Activated T-helper 17 cell treated with anti-CD3 and anti-CD28 coated beads, Interleukin-2, amount 50 U/mL, for 72 hours (primary cell): Measurements from ENCODE around the gene CENPL. TPM values are rescaled to one million over a fixed set of nuclear protein-coding genes. Genes with fewer than 3 reads are reported as not detected.
A peak's percentile ranks its signal among the peaks of the same experiment; 100 is the strongest.
"Not testable (repeated sequence)": the region's sequence is repeated elsewhere in the genome, so short reads cannot be mapped to it uniquely, and the experiment has no call there.

ENCODE experiments used
- ATAC-seq: fragments of 150-1000 bp; cut with Tn5 transposase; replicated peaks from 2 replicates; pipeline ENCODE4 v1.10.0; 2021; ENCODE audit warnings: mild to moderate bottlenecking, moderate library complexity
- H3K27ac Mint-ChIP-seq: one replicate; pipeline ENCODE4 v1.8.0; 2022; ENCODE audit warnings: mixed read lengths
- H3K27me3 Mint-ChIP-seq: one replicate; pipeline ENCODE4 v1.8.0; 2022; ENCODE audit warnings: mixed read lengths
- H3K36me3 Mint-ChIP-seq: one replicate; pipeline ENCODE4 v1.8.0; 2022; ENCODE audit warnings: low read depth, mild to moderate bottlenecking, mixed read lengths
- H3K4me1 Mint-ChIP-seq: one replicate; pipeline ENCODE4 v1.8.0; 2022; ENCODE audit warnings: mixed read lengths
- H3K4me3 Mint-ChIP-seq: one replicate; pipeline ENCODE4 v1.8.0; 2022; ENCODE audit warnings: mild to moderate bottlenecking, mixed read lengths
- H3K9me3 Mint-ChIP-seq: one replicate; pipeline ENCODE4 v1.8.0; 2022; ENCODE audit warnings: mixed read lengths
- total RNA-seq, 2 donors: library from RNA; stranded (reverse); gene quantifications; one replicate each; pipeline ENCODE4 v1.2.3, GENCODE V29; 2022

Gene CENPL
- total RNA-seq, 2 donors from 2014 or later = 25.5 to 33.9 TPM

DNA sequence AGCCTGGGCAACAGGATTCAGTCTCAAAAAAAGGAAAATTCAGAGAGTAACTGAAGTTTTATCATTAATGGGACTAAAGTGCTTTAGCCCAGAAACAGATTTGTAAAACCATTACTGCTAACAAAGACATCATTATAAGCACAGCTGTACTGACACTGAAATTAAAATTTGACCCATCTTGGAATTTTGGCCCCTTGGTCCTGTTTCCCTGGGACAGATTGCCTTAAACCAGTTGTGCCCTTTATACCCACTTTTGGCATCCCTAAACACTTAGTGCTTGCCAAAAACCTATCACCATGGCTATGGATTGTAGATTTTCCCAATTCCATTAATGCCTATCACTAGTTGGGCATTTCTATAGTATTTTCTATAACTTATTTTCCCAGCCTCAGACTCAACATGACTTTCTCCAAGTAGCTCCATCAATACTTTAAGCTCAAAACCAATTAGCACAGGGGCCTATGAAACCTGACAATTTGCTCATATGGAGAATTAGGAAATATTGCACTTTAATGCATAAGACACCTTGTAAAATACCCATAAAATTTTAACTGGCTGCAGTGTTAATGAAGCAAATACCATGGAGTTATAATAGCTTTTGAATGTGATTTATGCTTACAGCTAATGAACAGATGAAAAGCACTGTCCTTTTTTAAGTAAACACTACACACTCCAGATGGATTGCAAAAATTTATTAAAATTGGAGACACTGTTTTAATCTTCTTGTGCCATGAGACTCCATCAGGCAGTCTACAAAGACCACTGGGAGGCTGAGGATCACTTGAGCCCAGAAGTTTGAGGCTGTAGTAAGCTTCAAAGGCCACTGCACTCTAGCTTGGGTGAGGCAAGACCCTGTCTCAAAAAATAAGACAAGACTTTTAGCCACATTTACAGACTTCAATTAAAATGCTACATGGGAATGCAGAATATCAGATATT, 38.8 kb upstream of the CENPL start:
- no peak for ATAC-seq
- no peaks in the 10 kb centered on the region for H3K27me3 Mint-ChIP-seq
- H3K9me3 Mint-ChIP-seq = no peaks in the 10 kb centered on the region
- H3K4me3 Mint-ChIP-seq = peak overlapping the region; percentile 88
- H3K27ac Mint-ChIP-seq = peak overlapping the region; percentile 93
- H3K4me1 Mint-ChIP-seq = peaks cover 18% of the 10 kb centered on the region
- peaks cover 91% of the 10 kb centered on the region for H3K36me3 Mint-ChIP-seq

DNA sequence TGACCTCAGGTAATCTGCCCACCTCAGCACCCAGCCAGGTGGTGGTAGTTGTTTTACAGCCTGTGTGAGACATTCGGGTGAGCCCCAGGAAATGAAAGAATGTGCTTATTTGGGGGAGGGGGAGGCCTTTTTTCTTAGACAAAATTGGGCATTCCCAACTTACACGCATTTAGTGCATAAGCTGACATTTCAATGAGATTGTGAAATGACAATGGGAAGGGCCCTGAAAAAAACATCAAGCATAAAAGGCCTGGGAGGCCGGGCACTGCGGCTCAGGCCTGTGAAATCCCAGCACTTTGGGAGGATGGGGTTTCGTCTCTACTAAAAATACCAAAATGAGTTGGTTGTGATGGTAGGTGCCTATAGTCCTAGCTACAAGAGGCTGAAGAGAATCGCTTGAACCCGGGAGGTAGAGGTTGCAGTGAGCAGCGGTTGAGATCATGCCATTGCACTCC, 38.1 kb upstream of the CENPL start:
- no peaks in the 10 kb centered on the region for H3K9me3 Mint-ChIP-seq

DNA sequence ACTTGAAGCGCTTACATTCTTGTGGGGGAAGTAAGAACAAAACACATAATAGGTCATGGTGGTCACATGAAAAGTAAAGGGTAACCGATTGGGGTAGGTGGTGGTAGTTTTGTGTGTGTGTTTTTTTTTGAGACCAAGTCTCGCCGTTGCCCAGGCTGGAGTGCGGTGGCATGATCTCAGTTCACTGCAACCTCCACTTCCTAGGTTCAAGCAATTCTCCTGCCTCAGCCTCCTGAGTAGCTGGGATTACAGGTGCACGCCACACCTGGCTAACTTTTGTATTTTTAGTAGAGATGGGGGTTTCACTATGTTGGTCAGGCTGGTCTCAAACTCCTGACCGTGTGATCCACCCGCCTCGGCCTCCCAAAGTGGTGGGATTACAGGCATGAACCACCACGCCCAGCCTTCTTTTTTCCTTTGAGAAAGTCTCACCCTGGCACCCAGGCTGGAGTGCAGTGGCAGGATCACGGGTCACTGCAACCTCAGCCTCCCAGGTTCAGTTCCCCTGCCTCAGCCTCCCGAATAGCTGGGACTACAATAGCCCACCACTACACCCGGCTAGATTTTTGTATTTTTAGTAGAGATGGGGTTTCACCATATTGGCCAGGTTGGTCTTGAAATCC, 37.6 kb upstream of the CENPL start:
- H3K27me3 Mint-ChIP-seq, ATAC-seq, H3K9me3 Mint-ChIP-seq: not testable (repeated sequence)
- peaks cover 18% of the 10 kb centered on the region for H3K4me1 Mint-ChIP-seq
- H3K4me3 Mint-ChIP-seq = peak overlapping the region; percentile 88
- peak overlapping the region; percentile 93 for H3K27ac Mint-ChIP-seq
- peaks cover 93% of the 10 kb centered on the region for H3K36me3 Mint-ChIP-seq

More for the DNA sequence above, 38.1 kb upstream of the CENPL start:
- H3K27ac Mint-ChIP-seq = peak overlapping the region; percentile 93
- H3K27me3 Mint-ChIP-seq = no peaks in the 10 kb centered on the region
- peak overlapping the region; percentile 88 for H3K4me3 Mint-ChIP-seq
- peaks cover 93% of the 10 kb centered on the region for H3K36me3 Mint-ChIP-seq
- H3K4me1 Mint-ChIP-seq = peaks cover 18% of the 10 kb centered on the region
- no peak for ATAC-seq

DNA sequence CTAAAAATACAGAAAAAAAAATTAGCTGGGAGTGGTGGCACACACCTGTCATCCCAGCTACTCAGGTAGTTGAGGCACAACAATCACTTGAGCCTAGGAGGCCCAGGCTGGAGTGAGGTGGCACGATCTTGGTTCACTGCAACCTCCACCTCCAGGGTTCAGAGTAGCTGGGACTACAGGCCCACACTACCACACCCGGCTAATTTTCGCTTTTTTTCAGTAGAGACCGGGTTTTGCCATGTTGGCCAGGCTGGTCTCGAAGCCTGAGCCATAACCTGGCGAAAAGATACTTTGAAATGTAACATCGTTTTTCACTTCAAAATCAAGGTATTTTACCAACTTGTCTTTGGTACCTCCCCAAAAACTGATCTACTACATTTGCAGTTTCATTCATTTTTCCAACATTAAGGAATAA, 37.1 kb upstream of the CENPL start:
- H3K36me3 Mint-ChIP-seq = peaks cover 89% of the 10 kb centered on the region
- peak overlapping the region; percentile 52 for H3K27ac Mint-ChIP-seq
- peaks cover 18% of the 10 kb centered on the region for H3K4me1 Mint-ChIP-seq
- ATAC-seq = no peak
- no peaks in the 10 kb centered on the region for H3K9me3 Mint-ChIP-seq
- H3K27me3 Mint-ChIP-seq = no peaks in the 10 kb centered on the region
- H3K4me3 Mint-ChIP-seq = no peak overlapping the region

DNA sequence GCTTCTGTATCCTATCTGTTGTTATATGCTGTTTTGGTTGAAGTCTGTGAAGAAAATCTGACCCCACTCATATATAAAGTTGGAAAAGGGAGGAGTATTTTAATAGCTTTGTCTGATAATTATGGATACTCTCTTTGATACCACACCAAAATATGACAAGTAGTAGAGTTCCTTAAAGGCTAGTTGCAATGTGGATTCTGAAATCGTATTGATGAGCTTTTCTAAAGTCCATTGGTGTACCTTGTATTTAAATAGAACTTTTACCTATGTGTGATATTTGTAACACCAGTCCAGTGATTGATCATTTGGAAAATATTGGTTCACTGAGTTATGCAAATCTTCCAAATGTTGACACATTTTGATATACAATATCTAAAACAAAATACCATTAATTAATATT, 35.4 kb upstream of the CENPL start:
- Mint-ChIP-seq H3K4me1 (peaks cover 13% of the 10 kb centered on the region), H3K36me3 (peaks cover 89% of the 10 kb centered on the region), H3K4me3 (no peak overlapping the region), H3K27me3 (no peaks in the 10 kb centered on the region), H3K9me3 (no peaks in the 10 kb centered on the region), H3K27ac (no peak overlapping the region)
- no peak for ATAC-seq

DNA sequence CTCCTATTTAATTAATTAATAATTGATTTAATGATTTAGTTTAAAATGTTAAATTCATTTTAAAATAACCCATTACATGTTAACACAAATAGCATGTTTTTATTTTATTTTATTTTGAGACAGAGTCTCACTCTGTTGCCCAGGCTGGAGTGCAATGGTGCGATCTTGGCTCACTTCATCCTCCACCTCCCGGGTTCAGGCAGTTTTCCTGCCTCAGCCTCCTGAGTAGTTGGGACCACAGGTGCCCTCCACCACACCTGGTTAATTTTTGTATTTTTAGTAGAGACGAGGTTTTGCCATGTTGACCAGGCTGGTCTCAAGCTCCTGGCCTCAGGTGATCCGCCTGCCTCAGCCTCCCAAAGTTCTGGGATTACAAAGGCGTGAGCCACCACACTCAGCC, 34.9 kb upstream of the CENPL start:
- peaks cover 89% of the 10 kb centered on the region for H3K36me3 Mint-ChIP-seq
- H3K27me3 Mint-ChIP-seq, H3K4me3 Mint-ChIP-seq: not testable (repeated sequence)

DNA sequence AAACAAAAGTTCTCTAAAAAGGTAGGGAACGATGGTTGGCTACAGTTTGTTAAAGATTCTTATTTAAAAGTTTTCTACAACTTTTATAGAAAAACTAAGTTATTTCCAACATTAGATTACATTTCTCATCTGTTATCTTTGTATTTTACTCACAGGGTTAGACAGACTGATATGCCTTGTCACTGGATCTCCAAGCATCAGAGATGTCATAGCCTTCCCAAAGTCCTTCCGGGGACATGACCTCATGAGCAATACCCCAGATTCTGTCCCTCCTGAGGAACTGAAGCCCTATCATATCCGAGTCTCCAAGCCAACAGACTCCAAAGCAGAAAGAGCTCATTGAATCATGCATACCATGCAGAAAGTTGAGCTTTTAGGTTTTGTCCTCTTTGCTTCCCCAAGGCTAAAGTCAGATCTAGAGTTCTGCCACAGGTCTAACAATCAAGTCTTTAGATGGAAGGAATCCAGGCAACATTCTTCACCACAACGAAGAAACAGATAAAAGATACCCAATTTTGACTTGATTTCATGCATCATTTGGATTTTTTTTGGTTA, 32.8 kb upstream of the CENPL start:
- no peak for ATAC-seq
- Mint-ChIP-seq H3K4me1 (no peaks in the 10 kb centered on the region), H3K27ac (peak overlapping the region; percentile 55), H3K9me3 (no peaks in the 10 kb centered on the region), H3K27me3 (no peaks in the 10 kb centered on the region), H3K4me3 (no peak overlapping the region), H3K36me3 (peaks cover 89% of the 10 kb centered on the region)

More for the DNA sequence above, 34.9 kb upstream of the CENPL start:
- H3K9me3 Mint-ChIP-seq, H3K4me1 Mint-ChIP-seq, H3K27ac Mint-ChIP-seq, ATAC-seq: not testable (repeated sequence)

DNA sequence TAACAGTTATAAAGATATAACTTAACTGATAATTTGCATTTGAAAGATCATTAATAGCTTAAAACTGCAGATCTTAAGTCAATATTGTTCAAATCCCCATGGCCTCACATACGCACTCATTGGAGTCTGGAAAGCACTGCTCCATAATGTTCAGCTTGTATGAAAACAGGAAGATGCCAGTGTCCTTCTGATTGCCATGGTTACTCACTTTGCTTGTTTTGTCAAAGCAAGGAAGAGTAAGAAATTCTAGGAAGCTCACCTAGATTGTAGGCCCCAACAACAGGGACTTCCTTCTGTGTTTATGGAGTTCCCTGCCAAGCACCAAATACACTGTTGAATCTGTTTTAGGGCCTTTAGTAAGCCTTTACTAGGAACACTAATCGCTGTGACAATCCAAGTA, 32.2 kb upstream of the CENPL start:
- H3K4me1 Mint-ChIP-seq = no peaks in the 10 kb centered on the region
- peaks cover 89% of the 10 kb centered on the region for H3K36me3 Mint-ChIP-seq
- no peaks in the 10 kb centered on the region for H3K9me3 Mint-ChIP-seq
- ATAC-seq = no peak
- H3K27ac Mint-ChIP-seq = no peak overlapping the region
- H3K27me3 Mint-ChIP-seq = no peaks in the 10 kb centered on the region
- no peak overlapping the region for H3K4me3 Mint-ChIP-seq

DNA sequence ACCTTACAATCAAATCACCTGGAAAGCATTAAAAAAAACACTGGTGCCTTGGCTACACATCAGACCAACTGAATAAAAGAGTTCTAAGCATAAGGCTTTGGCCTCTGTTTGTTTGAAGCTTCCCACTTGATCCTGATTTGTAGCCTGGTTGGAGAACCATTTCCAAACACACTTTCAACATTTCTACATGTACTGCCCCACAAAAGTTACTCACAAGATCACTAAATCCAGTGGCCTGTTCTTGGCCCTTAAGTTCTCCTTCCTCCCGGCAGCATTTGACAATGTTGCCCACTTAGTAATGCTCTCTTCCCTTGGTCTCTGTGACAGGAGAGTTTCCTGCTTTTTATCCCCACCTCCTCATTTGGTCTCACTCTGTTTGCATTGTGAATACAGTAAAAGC, 31.3 kb upstream of the CENPL start:
- no peaks in the 10 kb centered on the region for H3K27me3 Mint-ChIP-seq
- no peaks in the 10 kb centered on the region for H3K9me3 Mint-ChIP-seq
- peaks cover 93% of the 10 kb centered on the region for H3K36me3 Mint-ChIP-seq
- no peak overlapping the region for H3K4me3 Mint-ChIP-seq
- H3K4me1 Mint-ChIP-seq = no peaks in the 10 kb centered on the region
- no peak for ATAC-seq
- peak overlapping the region; percentile 6 for H3K27ac Mint-ChIP-seq

DNA sequence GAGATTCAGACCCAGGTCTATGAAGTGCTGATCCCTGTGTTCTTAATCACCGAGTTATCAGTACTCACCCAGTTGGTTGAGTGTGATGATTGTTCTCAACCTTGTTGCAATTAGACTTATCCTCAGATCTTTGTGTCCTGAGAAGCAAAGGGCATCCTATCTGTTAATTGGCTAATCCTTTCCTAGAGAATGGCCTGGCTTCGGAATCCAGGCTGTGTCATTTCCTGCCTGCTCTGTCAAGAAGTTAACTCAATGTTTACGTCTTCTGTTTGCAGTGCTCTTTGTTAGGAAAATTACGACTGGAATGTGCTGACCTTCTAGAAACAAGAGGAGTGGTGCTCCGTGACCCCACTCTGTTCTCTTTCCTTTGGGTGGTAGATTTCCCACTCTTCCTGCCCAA, 28.4 kb upstream of the CENPL start:
- Mint-ChIP-seq H3K36me3 (peaks cover 93% of the 10 kb centered on the region), H3K4me3 (no peak overlapping the region), H3K27me3 (no peaks in the 10 kb centered on the region), H3K27ac (no peak overlapping the region), H3K4me1 (no peaks in the 10 kb centered on the region), H3K9me3 (no peaks in the 10 kb centered on the region)
- no peak for ATAC-seq

DNA sequence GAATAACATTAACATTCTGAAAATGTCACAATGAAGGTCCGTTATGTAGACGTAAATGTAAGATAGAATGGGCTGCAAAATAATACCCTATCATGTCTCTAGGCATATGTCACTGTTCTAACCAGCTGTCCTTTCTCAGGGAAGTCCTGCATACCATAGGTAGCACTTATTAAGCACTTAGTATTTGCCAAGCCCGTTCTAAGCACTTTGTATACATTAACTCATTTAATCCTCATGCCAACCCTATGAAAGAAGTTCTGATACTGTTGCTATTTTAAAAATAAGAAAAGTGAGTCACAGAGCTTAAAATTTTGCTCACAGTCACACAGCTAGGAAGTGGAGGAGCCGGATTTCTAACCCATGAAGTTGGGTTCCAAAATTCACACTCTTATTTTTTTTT, 27.4 kb upstream of the CENPL start:
- H3K4me1 Mint-ChIP-seq = no peaks in the 10 kb centered on the region
- peaks cover 94% of the 10 kb centered on the region for H3K36me3 Mint-ChIP-seq
- H3K9me3 Mint-ChIP-seq = no peaks in the 10 kb centered on the region
- no peaks in the 10 kb centered on the region for H3K27me3 Mint-ChIP-seq
- H3K4me3 Mint-ChIP-seq = no peak overlapping the region
- H3K27ac Mint-ChIP-seq = no peak overlapping the region
- ATAC-seq = no peak

DNA sequence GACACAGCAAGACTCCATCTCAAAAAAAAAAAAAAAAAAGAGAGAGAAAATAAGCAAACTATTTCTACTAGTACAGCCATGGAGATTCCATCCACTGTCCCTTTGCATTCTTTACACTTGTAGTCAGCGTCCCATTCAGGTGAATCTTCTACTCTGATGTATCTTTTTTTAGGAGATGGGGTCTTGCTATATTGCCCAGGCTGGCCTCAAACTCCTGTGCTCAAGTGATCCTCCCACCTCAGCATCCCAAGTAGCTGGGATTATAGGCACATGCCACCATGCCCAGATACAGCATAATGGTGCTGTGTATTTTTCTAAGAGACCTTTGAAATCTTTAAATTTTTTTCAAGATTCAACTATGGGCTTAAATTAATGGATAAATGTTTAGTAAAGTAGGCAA, 8.1 kb upstream of the CENPL start:
- H3K4me3 Mint-ChIP-seq = no peak overlapping the region
- no peaks in the 10 kb centered on the region for H3K27me3 Mint-ChIP-seq
- no peak overlapping the region for H3K27ac Mint-ChIP-seq
- no peaks in the 10 kb centered on the region for H3K9me3 Mint-ChIP-seq
- peaks cover 4% of the 10 kb centered on the region for H3K4me1 Mint-ChIP-seq
- H3K36me3 Mint-ChIP-seq = peaks cover 85% of the 10 kb centered on the region
- no peak for ATAC-seq

DNA sequence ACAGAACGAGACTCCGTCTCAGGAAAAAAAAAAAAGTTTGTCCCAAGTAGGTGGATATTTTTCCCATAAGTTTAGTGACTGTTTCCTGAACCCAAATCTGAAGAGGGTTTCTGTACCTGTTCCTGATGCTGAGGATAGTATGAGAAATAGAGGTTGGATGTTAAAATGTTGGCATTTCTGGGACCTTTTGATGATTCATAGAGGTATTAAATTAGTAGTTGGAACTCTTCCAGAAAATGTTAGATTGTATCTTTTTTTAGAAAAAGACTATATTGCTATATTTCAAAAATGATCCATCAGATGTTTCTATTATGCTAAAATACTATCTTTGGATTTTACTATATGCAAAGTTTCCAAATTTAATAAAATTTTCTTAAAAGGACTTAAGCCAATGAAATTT, 2.9 kb upstream of the CENPL start:
- ATAC-seq = no peak
- Mint-ChIP-seq H3K36me3 (peaks cover 72% of the 10 kb centered on the region), H3K4me3 (peak overlapping the region; percentile 37), H3K27me3 (no peaks in the 10 kb centered on the region), H3K9me3 (no peaks in the 10 kb centered on the region), H3K27ac (no peak overlapping the region), H3K4me1 (peaks cover 22% of the 10 kb centered on the region)

DNA sequence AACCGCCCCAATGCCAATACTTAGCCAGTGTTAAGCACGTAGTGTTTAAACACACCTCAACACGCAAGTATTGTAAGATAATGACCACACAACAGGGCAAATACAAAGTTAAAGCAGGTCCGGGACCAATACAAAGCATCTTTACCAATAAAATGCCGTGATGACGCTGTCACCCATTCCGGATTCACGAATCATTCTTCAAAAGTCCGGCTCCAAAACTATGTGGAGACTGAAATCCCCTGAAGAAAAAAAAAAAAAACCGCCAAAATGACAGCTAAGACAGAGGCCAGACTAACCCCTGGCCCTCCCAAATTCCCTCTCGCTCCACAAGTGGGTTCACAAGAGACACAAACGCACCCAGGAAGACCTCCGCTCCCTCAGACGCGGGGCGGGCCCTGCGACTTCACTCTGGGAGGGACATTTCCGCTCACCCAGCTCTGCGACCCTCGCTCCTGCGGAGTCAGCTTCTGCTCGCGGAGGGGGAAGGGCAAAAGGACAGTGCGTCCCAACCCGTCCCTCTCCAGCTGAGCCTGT, 835 bp downstream of the CENPL start:
- peaks cover 33% of the 10 kb centered on the region for H3K4me1 Mint-ChIP-seq
- ATAC-seq = peak; percentile 48
- peak overlapping the region; percentile 97 for H3K27ac Mint-ChIP-seq
- no peaks in the 10 kb centered on the region for H3K9me3 Mint-ChIP-seq
- H3K27me3 Mint-ChIP-seq = no peaks in the 10 kb centered on the region
- H3K36me3 Mint-ChIP-seq = peaks cover 67% of the 10 kb centered on the region
- H3K4me3 Mint-ChIP-seq = peak overlapping the region; percentile 92
